Activated CD8-positive, alpha-beta T cell treated with anti-CD3 and anti-CD28 coated beads for 36 hours (primary cell): ENCODE measurements around the gene FBXO45. TPM values are rescaled to one million over a fixed set of nuclear protein-coding genes. Genes with fewer than 3 reads are reported as not detected.
A peak's percentile ranks its signal among the peaks of the same experiment; 100 is the strongest.
"Not testable (repeated sequence)": the region's sequence is repeated elsewhere in the genome, so short reads cannot be mapped to it uniquely, and the experiment has no call there.

Experiments
- ATAC-seq: fragments of 200-7000 bp; cut with Tn5 transposase; one replicate; pipeline ENCODE4 v1.10.0; 2021; ENCODE audit warnings: mild to moderate bottlenecking, moderate library complexity
- CTCF ChIA-PET: fragments of 350-600 bp; sonication (Branson Sonifier 250); formaldehyde crosslinking; loops from one replicate; lab custom pipeline; 2021; ENCODE audit warnings: antibody characterized with exemption; lab: Charles Lee
- POLR2A ChIA-PET: fragments of 350-600 bp; sonication (Branson Sonifier 250); formaldehyde crosslinking; loops from one replicate; lab custom pipeline; 2021; ENCODE audit warnings: antibody characterized with exemption; lab: Charles Lee
- DNase-seq: peaks from one replicate; pipeline ENCODE4 v3.0.0-alpha.2; 2020
- H3K27ac Mint-ChIP-seq: one replicate; pipeline ENCODE4 v1.8.0; 2021; ENCODE audit warnings: mild to moderate bottlenecking, mixed read lengths
- H3K27me3 Mint-ChIP-seq: one replicate; pipeline ENCODE4 v1.8.0; 2021; ENCODE audit warnings: mixed read lengths
- H3K36me3 Mint-ChIP-seq: one replicate; pipeline ENCODE4 v1.8.0; 2021; ENCODE audit warnings: low read depth, mixed read lengths
- H3K4me1 Mint-ChIP-seq: one replicate; pipeline ENCODE4 v1.8.0; 2021; ENCODE audit warnings: low read depth, mixed read lengths
- H3K4me3 Mint-ChIP-seq: one replicate; pipeline ENCODE4 v1.8.0; 2021; ENCODE audit warnings: mild to moderate bottlenecking, moderate library complexity, mixed read lengths
- H3K9me3 Mint-ChIP-seq: one replicate; pipeline ENCODE4 v1.8.0; 2021; ENCODE audit warnings: mixed read lengths
- CTCF ChIP-seq: fragments of 200-600 bp; IDR thresholded peaks from one replicate; pipeline ENCODE4 v1.8.0; 2022; ENCODE audit warnings: antibody characterized with exemption, mild to moderate bottlenecking
- intact Hi-C: fragments of 100-400 bp; cut with micrococcal nuclease; formaldehyde crosslinking; loops from one replicate; pipeline ENCODE4 v1.10.0; 2022
- total RNA-seq, 2 experiments: library from RNA; stranded (reverse); gene quantifications; one replicate each; pipeline ENCODE4 v1.2.3, GENCODE V29; 2021

FBXO45 gene
- total RNA-seq, 2 experiments from 2014 or later, result 18.2 TPM

GRCh38 chr3:196609805-196610515, 41.5 kb downstream of the FBXO45 start:
- Mint-ChIP-seq H3K4me1 (peaks cover 29% of the 10 kb centered on the region), H3K36me3 (no peaks in the 10 kb centered on the region), H3K27ac (peak overlapping the region; percentile 81), H3K27me3 (no peaks in the 10 kb centered on the region), H3K9me3 (no peaks in the 10 kb centered on the region), H3K4me3 (peak overlapping the region; percentile 35)
- ChIA-PET CTCF (interaction anchor here (0.6 to 14.8 kb wide), 36 partner anchors 8 to 332 kb away, joined by 3 to 310 read pairs (median 6); partner anchors contain the start of genes CEP19, FBXO45, NCBP2 and NRROS), POLR2A (interaction anchor here (0.6 to 4.7 kb wide), 8 partner anchors 22 to 143 kb away, joined by 3 to 30 read pairs (median 4); partner anchors contain the start of gene NRROS)
- TF ChIP-seq CTCF, result no peak
- intact Hi-C loops, result loop anchor here (2.0 to 5.0 kb wide), 3 partner anchors 32 to 83 kb away; no protein-coding TSS in a partner anchor
- DNase-seq (no peak), ATAC-seq (peak; percentile 31)

- ChIA-PET CTCF (interaction anchor here (0.9 to 14.8 kb wide), 4 partner anchors 10 to 83 kb away, joined by 3 to 310 read pairs (median 5); no protein-coding TSS in a partner anchor), POLR2A (interaction anchor here (0.6 to 4.7 kb wide), 7 partner anchors 9 to 193 kb away, joined by 3 to 30 read pairs (median 4); partner anchors contain the start of genes FBXO45, NRROS and WDR53)
- DNase-seq, result no peak
- Mint-ChIP-seq H3K9me3 (no peaks in the 10 kb centered on the region), H3K27me3 (no peaks in the 10 kb centered on the region), H3K4me1 (peaks cover 29% of the 10 kb centered on the region), H3K4me3 (no peak overlapping the region), H3K27ac (peak overlapping the region; percentile 46), H3K36me3 (no peaks in the 10 kb centered on the region)
- intact Hi-C loops, result no loop called here
- no peak for ATAC-seq
- TF ChIP-seq CTCF, result no peak
Measured at GRCh38 chr3:196611761-196612483, 43.5 kb downstream of the FBXO45 start.

GRCh38 chr3:196615234-196615633, 46.8 kb downstream of the FBXO45 start:
- CTCF ChIA-PET, result interaction anchor here (14.8 kb wide), 1 partner anchor 74 kb away, joined by 310 read pairs; no protein-coding TSS in a partner anchor
- POLR2A ChIA-PET, H3K4me3 Mint-ChIP-seq, intact Hi-C loops, H3K36me3 Mint-ChIP-seq, ATAC-seq, H3K27ac Mint-ChIP-seq, DNase-seq, H3K27me3 Mint-ChIP-seq, H3K9me3 Mint-ChIP-seq: not testable (repeated sequence)
- peaks cover 23% of the 10 kb centered on the region for H3K4me1 Mint-ChIP-seq

GRCh38 chr3:196617256-196617655, 48.8 kb downstream of the FBXO45 start:
- no peak for DNase-seq
- H3K27me3 Mint-ChIP-seq, result no peaks in the 10 kb centered on the region
- CTCF ChIA-PET, result interaction anchor here (1.0 to 1.5 kb wide), 2 partner anchors 8 to 68 kb away, joined by 4 to 9 read pairs; no protein-coding TSS in a partner anchor
- H3K9me3 Mint-ChIP-seq, result no peaks in the 10 kb centered on the region
- H3K4me3 Mint-ChIP-seq, result no peak overlapping the region
- intact Hi-C loops, result no loop called here
- TF ChIP-seq CTCF, result no peak
- peaks cover 25% of the 10 kb centered on the region for H3K4me1 Mint-ChIP-seq
- POLR2A ChIA-PET, result interaction anchor here (0.6 to 1.6 kb wide), 4 partner anchors 13 to 338 kb away, joined by 3 to 6 read pairs (median 3); partner anchors contain the start of gene NRROS
- no peak for ATAC-seq
- no peaks in the 10 kb centered on the region for H3K36me3 Mint-ChIP-seq
- H3K27ac Mint-ChIP-seq, result no peak overlapping the region

DNA sequence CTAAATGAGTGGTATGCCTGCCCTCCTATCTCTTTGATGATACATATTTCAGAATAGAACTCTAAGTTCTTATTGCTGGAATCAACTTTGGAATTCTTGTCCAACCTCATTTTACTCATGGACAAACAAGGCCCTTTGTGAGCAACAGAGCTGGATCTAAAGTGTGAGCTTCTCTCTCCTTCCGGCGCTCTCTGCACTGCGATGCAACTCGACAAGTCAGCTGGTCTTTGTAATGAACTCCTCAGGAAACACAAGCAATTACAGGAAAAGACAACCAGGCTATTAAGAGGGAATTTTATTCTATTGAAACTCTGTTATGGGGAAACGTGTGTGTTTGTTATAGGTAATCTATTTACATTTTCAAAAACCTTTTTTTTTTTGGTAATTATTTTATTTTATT, 50.8 kb downstream of the FBXO45 start:
- ATAC-seq (no peak), DNase-seq (no peak)
- H3K4me3 Mint-ChIP-seq, result no peak overlapping the region
- ChIA-PET CTCF (interaction anchor here (0.7 to 1.5 kb wide), 2 partner anchors 10 to 12 kb away, joined by 3 to 6 read pairs; no protein-coding TSS in a partner anchor), POLR2A (no interaction called here)
- no peaks in the 10 kb centered on the region for H3K36me3 Mint-ChIP-seq
- intact Hi-C loops, result no loop called here
- H3K4me1 Mint-ChIP-seq, result peaks cover 22% of the 10 kb centered on the region
- no peaks in the 10 kb centered on the region for H3K9me3 Mint-ChIP-seq
- H3K27me3 Mint-ChIP-seq, result no peaks in the 10 kb centered on the region
- H3K27ac Mint-ChIP-seq, result no peak overlapping the region
- TF ChIP-seq CTCF, result no peak

DNA sequence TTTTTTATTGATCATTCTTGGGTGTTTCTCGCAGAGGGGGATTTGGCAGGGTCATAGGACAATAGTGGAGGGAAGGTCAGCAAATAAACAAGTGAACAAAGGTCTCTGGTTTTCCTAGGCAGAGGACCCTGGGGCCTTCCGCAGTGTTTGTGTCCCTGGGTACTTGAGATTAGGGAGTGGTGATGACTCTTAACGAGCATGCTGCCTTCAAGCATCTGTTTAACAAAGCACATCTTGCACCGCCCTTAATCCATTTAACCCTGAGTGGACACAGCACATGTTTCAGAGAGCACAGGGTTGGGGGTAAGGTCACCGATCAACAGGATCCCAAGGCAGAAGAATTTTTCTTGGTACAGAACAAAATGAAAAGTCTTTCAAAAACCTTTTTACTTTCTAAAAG, 51.2 kb downstream of the FBXO45 start:
- DNase-seq, H3K9me3 Mint-ChIP-seq, ATAC-seq, H3K36me3 Mint-ChIP-seq, H3K27me3 Mint-ChIP-seq, intact Hi-C loops: not testable (repeated sequence)
- Mint-ChIP-seq H3K4me3 (peak overlapping the region; percentile 25), H3K4me1 (peaks cover 26% of the 10 kb centered on the region), H3K27ac (peak overlapping the region; percentile 73)
- POLR2A ChIA-PET, result interaction anchor here (1.6 to 1.9 kb wide), 2 partner anchors 7 to 12 kb away, joined by 4 read pairs; no protein-coding TSS in a partner anchor
- CTCF ChIA-PET, result interaction anchor here (0.7 to 1.5 kb wide), 2 partner anchors 10 to 12 kb away, joined by 3 to 6 read pairs; no protein-coding TSS in a partner anchor
